ENCODE data around the gene ACOXL. TPM values are rescaled to one million over a fixed set of nuclear protein-coding genes. Genes with fewer than 3 reads are reported as not detected.

Gene ACOXL
- total and polyA plus RNA-seq, 10 of the 15 experiments (the other 5 are each of a cell fraction or from before 2014, with no cell fraction given) = 0.05 to 1.3 (median 0.71) TPM

GRCh38 chr2:111100765-111101162, 368.4 kb downstream of the ACOXL start (continued):
- TF ChIP-seq E4F1 (IDR thresholded peaks at IDR 0.05; ENCODE audit: borderline replicate concordance, partially characterized antibody) (no peak), CHD2 (IDR thresholded peaks at IDR 0.05; ENCODE audit: borderline replicate concordance, low read depth, low read length) (no peak), E2F4 (IDR thresholded peaks at IDR 0.05; ENCODE audit: low read depth, low read length) (no peak), STAT3 (IDR thresholded peaks at IDR 0.05; ENCODE audit: low read depth, low read length) (no peak), WRNIP1 (IDR thresholded peaks at IDR 0.05; ENCODE audit: borderline replicate concordance, low read depth, low read length) (no peak), ASH2L (IDR thresholded peaks at IDR 0.05; ENCODE audit: borderline replicate concordance, low read depth) (no peak), CREB1 (IDR thresholded peaks at IDR 0.05; ENCODE audit: low read depth) (peak; percentile 63), NKRF (conservative IDR thresholded peaks at IDR 0.05) (no peak), PBX3 (IDR thresholded peaks at IDR 0.05; ENCODE audit: insufficient replicate concordance, low read depth, low read length) (peak; percentile 81), NR2F1 (conservative IDR thresholded peaks at IDR 0.05) (0 out of 2 replicates have a peak, but pooled peaks have one; percentile 35), STAT1 (conservative IDR thresholded peaks at IDR 0.05) (no peak), RCOR1 (conservative IDR thresholded peaks at IDR 0.05; ENCODE audit: low read depth, low read length) (no peak), HDAC2 (IDR thresholded peaks at IDR 0.05) (no peak), MXI1 (IDR thresholded peaks at IDR 0.05; ENCODE audit: low read depth, low read length) (no peak), SUPT20H (IDR thresholded peaks at IDR 0.05; ENCODE audit: borderline replicate concordance, control insufficient read depth, low read depth, low read length) (no peak), YBX1 (IDR thresholded peaks at IDR 0.05) (no peak), ELK1 (IDR thresholded peaks at IDR 0.05; ENCODE audit: low read depth, low read length) (no peak), SP1 (IDR thresholded peaks at IDR 0.05; ENCODE audit: low read depth, low read length) (no peak), FOXM1 (IDR thresholded peaks at IDR 0.05; ENCODE audit: low read depth, low read length) (peak; percentile 78), RBBP5 (conservative IDR thresholded peaks at IDR 0.05) (no peak), RFX5 (IDR thresholded peaks at IDR 0.05; ENCODE audit: low read depth, low read length) (no peak), POLR2A (IDR thresholded peaks at IDR 0.05; ENCODE audit: low read depth, low read length) (no peak), PAX8 (IDR thresholded peaks at IDR 0.05) (no peak), PAX5 (IDR thresholded peaks at IDR 0.05; ENCODE audit: borderline replicate concordance, low read depth, low read length) (peak; percentile 90), GATAD2B (conservative IDR thresholded peaks at IDR 0.05; ENCODE audit: low read depth) (0 out of 2 replicates have a peak, but pooled peaks have one; percentile 49), RB1 (IDR thresholded peaks at IDR 0.05; ENCODE audit: borderline replicate concordance) (0 out of 2 replicates have a peak, but pooled peaks have one; percentile 18), TCF7 (IDR thresholded peaks at IDR 0.05; ENCODE audit: borderline replicate concordance) (no peak)

All from GM12878 (cell line).